H1 (cell line): ENCODE results near the gene MLN. TPM values are rescaled to one million over a fixed set of nuclear protein-coding genes. Genes with fewer than 3 reads are reported as not detected.

ENCODE experiments used
- CTCF ChIA-PET: fragments of 300-600 bp; sonication (Branson Sonifier 250); formaldehyde crosslinking; loops from one replicate; lab custom pipeline; 2021; ENCODE audit not compliant: partially characterized antibody; lab: Charles Lee
- POLR2A ChIA-PET: fragments of 300-600 bp; sonication (Branson Sonifier 250); formaldehyde crosslinking; loops from one replicate; lab custom pipeline; 2021; ENCODE audit warnings: inconsistent platforms; ENCODE audit not compliant: partially characterized antibody; lab: Charles Lee
- DNase-seq, 2 experiments: peaks; one replicate each; pipeline versions ENCODE4 v3.0.0 to v3.0.0-alpha.2; 2010 to 2022; ENCODE audit warnings: low spot score in 2 of 2, low read depth in 1 of 2, mixed read lengths in 1 of 2
- FAIRE-seq: peaks from 2 replicates; lab custom pipeline; 2011; peaks lifted over from hg19 to GRCh38; lab: Jason Lieb, UNC
- H2AFZ ChIP-seq: 2 replicates; pipeline ENCODE4 v1.8.1; 2012; ENCODE audit warnings: low read length, inconsistent platforms
- H2AK5ac ChIP-seq: 2 replicates; pipeline ENCODE4 v1.6.1; 2013; ENCODE audit warnings: low read depth, low read length
- H2BK120ac ChIP-seq: replicated peaks from 2 replicates; pipeline ENCODE3; 2013; ENCODE audit warnings: low read depth, low read length, inconsistent platforms
- H2BK12ac ChIP-seq: 2 replicates; pipeline ENCODE4 v1.6.1; 2013; ENCODE audit warnings: low read depth, low read length
- H2BK15ac ChIP-seq: 2 replicates; pipeline ENCODE4 v1.6.1; 2013; ENCODE audit warnings: low read length
- H2BK20ac ChIP-seq: 2 replicates; pipeline ENCODE4 v1.6.1; 2013; ENCODE audit warnings: low read length
- H2BK5ac ChIP-seq: 2 replicates; pipeline ENCODE4 v1.6.1; 2013; ENCODE audit warnings: low read depth, low read length
- H3K14ac ChIP-seq: 2 replicates; pipeline ENCODE4 v1.6.1; 2013; ENCODE audit warnings: inconsistent platforms; ENCODE audit not compliant: insufficient read length
- H3K18ac ChIP-seq: 2 replicates; pipeline ENCODE4 v1.6.1; 2013; ENCODE audit warnings: low read length; ENCODE audit errors: extremely low read depth
- H3K23ac ChIP-seq: 2 replicates; pipeline ENCODE4 v1.6.1; 2013; ENCODE audit warnings: inconsistent platforms; ENCODE audit not compliant: insufficient read length
- H3K23me2 ChIP-seq: 2 replicates; pipeline ENCODE4 v1.6.1; 2013; ENCODE audit warnings: low read depth, low read length
- H3K27ac ChIP-seq: 2 replicates; pipeline ENCODE4 v1.6.1; 2011; ENCODE audit warnings: low read depth, low read length, inconsistent platforms
- H3K27me3 ChIP-seq, 4 experiments: replicated peaks in 1 of 4; 1 replicate in 1 of 4; 2 replicates in 3 of 4; pipeline versions ENCODE4 v1.6.1 to v1.8.1; 2011 to 2013; ENCODE audit warnings: low read length in 3 of 4, mild to moderate bottlenecking in 3 of 4, inconsistent platforms in 2 of 4, mixed read lengths in 2 of 4, moderate library complexity in 1 of 4; ENCODE audit not compliant: control insufficient read depth in 3 of 4, insufficient read depth in 3 of 4; ENCODE audit errors: extremely low read depth in 1 of 4
- H3K36me3 ChIP-seq, 4 experiments: 2 replicates each; pipeline versions ENCODE4 v1.6.1 to v1.8.1; 2011 to 2013; ENCODE audit warnings: mild to moderate bottlenecking in 4 of 4, low read length in 3 of 4, moderate library complexity in 2 of 4, control low read depth in 1 of 4, inconsistent platforms in 1 of 4; ENCODE audit not compliant: insufficient read depth in 4 of 4, control insufficient read depth in 2 of 4
- H3K4ac ChIP-seq: replicated peaks from 2 replicates; pipeline ENCODE3; 2013; ENCODE audit warnings: low read length, low read depth, mixed read lengths, inconsistent platforms; ENCODE audit not compliant: insufficient read length
- H3K4me1 ChIP-seq, 4 experiments: replicated peaks in 1 of 4; 1 replicate in 1 of 4; 2 replicates in 3 of 4; pipeline versions ENCODE4 v1.6.1 to v1.8.1; 2011 to 2013; ENCODE audit warnings: low read length in 3 of 4, inconsistent platforms in 2 of 4, mixed read lengths in 1 of 4; ENCODE audit not compliant: insufficient read depth in 4 of 4, control insufficient read depth in 3 of 4
- H3K4me2 ChIP-seq, 2 experiments: 2 replicates each; pipeline versions ENCODE4 v1.6.1 to v1.8.1; 2011 to 2013; ENCODE audit warnings: low read depth in 2 of 2, low read length in 2 of 2, control low read depth in 1 of 2, inconsistent platforms in 1 of 2, mild to moderate bottlenecking in 1 of 2; ENCODE audit not compliant: insufficient read depth in 1 of 2
- H3K4me3 ChIP-seq, 4 experiments: fragments of 200-600, 300-600 bp in 1 of 4; sonication (generic), shearing (Covaris generic), sonication (Bioruptor Twin) in 1 of 4; 2 replicates each; pipeline versions ENCODE4 v1.5.1 to v1.8.1; 2011 to 2016; ENCODE audit warnings: low read length in 4 of 4, low read depth in 3 of 4, control low read depth in 2 of 4, inconsistent platforms in 2 of 4, mild to moderate bottlenecking in 2 of 4, mixed read lengths in 1 of 4, moderate library complexity in 1 of 4; ENCODE audit not compliant: insufficient read depth in 2 of 4; ENCODE audit errors: extremely low read depth in 1 of 4
- H3K56ac ChIP-seq: replicated peaks from 2 replicates; pipeline ENCODE3; 2013; ENCODE audit warnings: low read depth, mild to moderate bottlenecking, mixed read lengths, low read length, inconsistent platforms; ENCODE audit not compliant: insufficient read length
- H3K79me1 ChIP-seq: 2 replicates; pipeline ENCODE4 v1.6.1; 2013; ENCODE audit warnings: low read depth, low read length, control low read depth
- H3K79me2 ChIP-seq, 2 experiments: 2 replicates each; pipeline versions ENCODE4 v1.6.1 to v1.8.1; 2012 to 2013; ENCODE audit warnings: low read length in 2 of 2, mild to moderate bottlenecking in 2 of 2, inconsistent platforms in 1 of 2; ENCODE audit not compliant: insufficient read depth in 2 of 2, control insufficient read depth in 1 of 2
- H3K9ac ChIP-seq, 4 experiments: replicated peaks in 1 of 4; 1 replicate in 1 of 4; 2 replicates in 3 of 4; pipeline versions ENCODE4 v1.6.1 to v1.8.1; 2011 to 2013; ENCODE audit warnings: low read depth in 3 of 4, low read length in 3 of 4, control low read depth in 2 of 4, mild to moderate bottlenecking in 2 of 4, moderate library complexity in 2 of 4, inconsistent platforms in 1 of 4; ENCODE audit errors: extremely low read depth in 1 of 4
- H3K9me3 ChIP-seq, 2 experiments: 2 replicates each; pipeline versions ENCODE4 v1.6.1 to v1.8.1; 2012 to 2013; ENCODE audit warnings: mild to moderate bottlenecking in 2 of 2, moderate library complexity in 2 of 2, control low read depth in 1 of 2, inconsistent platforms in 1 of 2, low read depth in 1 of 2, low read length in 1 of 2, mixed read lengths in 1 of 2; ENCODE audit not compliant: insufficient read depth in 2 of 2
- H4K20me1 ChIP-seq, 2 experiments: replicated peaks in 1 of 2; 2 replicates each; pipeline versions ENCODE3 to v1.8.1; 2011 to 2013; ENCODE audit warnings: inconsistent platforms in 2 of 2, low read length in 2 of 2, mild to moderate bottlenecking in 1 of 2; ENCODE audit not compliant: insufficient read depth in 2 of 2, control insufficient read depth in 1 of 2
- H4K5ac ChIP-seq: 2 replicates; pipeline ENCODE4 v1.6.1; 2013; ENCODE audit warnings: low read length, low read depth, mixed read lengths, inconsistent platforms; ENCODE audit not compliant: insufficient read length
- H4K8ac ChIP-seq: 2 replicates; pipeline ENCODE4 v1.8.0; 2013; ENCODE audit warnings: mild to moderate bottlenecking, moderate library complexity, low read length, inconsistent platforms; ENCODE audit not compliant: insufficient read depth; ENCODE audit errors: extremely low read depth
- H4K91ac ChIP-seq: replicated peaks from 2 replicates; pipeline ENCODE3; 2013; ENCODE audit warnings: low read length, mixed read lengths, inconsistent platforms; ENCODE audit not compliant: insufficient read length
- BRCA1 ChIP-seq: IDR thresholded peaks from 2 replicates; pipeline ENCODE4 v1.6.1; 2012; ENCODE audit warnings: low read depth, low read length, improper control_type of control experiment
- E2F6 ChIP-seq: IDR thresholded peaks from 2 replicates; pipeline ENCODE4 v1.6.1; 2012; ENCODE audit warnings: inconsistent platforms
- EZH2 ChIP-seq: fragments of 200-600 bp; sonication (generic); IDR thresholded peaks from 2 replicates; pipeline ENCODE4 v1.7.1; 2012; ENCODE audit warnings: low read depth, mild to moderate bottlenecking, moderate library complexity, low read length, inconsistent platforms; ENCODE audit not compliant: severe bottlenecking
- MAX ChIP-seq: IDR thresholded peaks from 2 replicates; pipeline ENCODE4 v1.6.1; 2012; ENCODE audit warnings: inconsistent platforms
- POLR2AphosphoS5 ChIP-seq: IDR thresholded peaks from 2 replicates; pipeline ENCODE4 v1.6.1; 2011; ENCODE audit warnings: low read depth, low read length
- RFX5 ChIP-seq: IDR thresholded peaks from 2 replicates; pipeline ENCODE4 v1.6.1; 2011; ENCODE audit warnings: low read depth, low read length, improper control_type of control experiment, borderline replicate concordance
- SAP30 ChIP-seq: fragments of 300-600 bp; sonication (generic); IDR thresholded peaks from 2 replicates; pipeline ENCODE4 v1.7.1; 2012; ENCODE audit warnings: low read length, moderate library complexity, mild to moderate bottlenecking, inconsistent platforms; ENCODE audit not compliant: insufficient read depth, insufficient replicate concordance
- SIN3A ChIP-seq, 2 experiments: IDR thresholded peaks in 1 of 2; conservative IDR thresholded peaks in 1 of 2; 2 replicates each; pipeline ENCODE4 v1.6.1; 2011 to 2012; ENCODE audit warnings: low read length in 2 of 2, improper control_type of control experiment in 1 of 2, low read depth in 1 of 2, mild to moderate bottlenecking in 1 of 2
- SRF ChIP-seq: IDR thresholded peaks from 2 replicates; pipeline ENCODE4 v1.6.1; 2011; ENCODE audit warnings: mild to moderate bottlenecking, low read depth, low read length, moderate library complexity
- WGBS, 2 experiments: shearing (Covaris generic) in 1 of 2; methylation state at CpG; one replicate each; pipeline versions ENCODE4 v1.1.6 to v1.1.7; 2013 to 2015; ENCODE audit warnings: low lambda C conversion rate in 2 of 2, mixed read lengths in 2 of 2, inconsistent platforms in 1 of 2, low coverage in 1 of 2, missing lambda C conversion rate in 1 of 2; ENCODE audit not compliant: insufficient replicate concordance in 2 of 2, insufficient coverage in 1 of 2, insufficient read length in 1 of 2; ENCODE audit errors: extremely low coverage in 1 of 2, missing lambda C conversion rate in 1 of 2; 5-methylcytosine and 5-hydroxymethylcytosine counted together
- polyA plus RNA-seq, 7 experiments: library from polyadenylated mRNA; depleted of rRNA in 3 of 7; stranded (reverse) in 5 of 7; unstranded in 2 of 7; fragments of >200 nt in 5 of 7; fragments of 200-250 nt in 2 of 7; gene quantifications; 1 replicate in 5 of 7; 2 replicates in 1 of 7; 4 replicates in 1 of 7; pipeline versions ENCODE4 v1.2.1 to v1.2.3, GENCODE V29; 2011 to 2013; ENCODE audit warnings: missing spikeins in 2 of 7, mixed read lengths in 2 of 7
- total RNA-seq: library from RNA; stranded (reverse); fragmentation: NEBNext Ultra II Directional; extraction: Animal tissue kit (Norgen Biotek cat#: 25700); gene quantifications from 2 replicates; pipeline ENCODE4 v1.2.1, GENCODE V29; 2021

MLN gene
- total and polyA plus RNA-seq, 2 of the 8 experiments (the other 6 are each of a cell fraction or from before 2014, with no cell fraction given): not detected

- H2BK20ac ChIP-seq: 0 out of 2 replicates have a peak overlapping the region, but pooled peaks have one; percentile 48
- H3K4me2 ChIP-seq: peak overlapping the region; percentile 12 to 46; a peak in 3 of 4 replicates
- no peak overlapping the region for H4K8ac ChIP-seq
- H3K27ac ChIP-seq: no peak overlapping the region
- no peak overlapping the region for H3K23ac ChIP-seq
- peaks cover 0 to 19% (median 10%) of the 10 kb centered on the region in 4 experiments; a peak in 6 of 7 replicates for H3K4me1 ChIP-seq
- no peak for DNase-seq
- FAIRE-seq: no peak
- peak overlapping the region; percentile 83 for H2BK15ac ChIP-seq
- H2BK120ac ChIP-seq: peak overlapping the region; percentile 2
- no peaks in the 10 kb centered on the region for H3K79me1 ChIP-seq
- no peak overlapping the region for H3K4ac ChIP-seq
- no peak overlapping the region for H3K56ac ChIP-seq
- no peaks in the 10 kb centered on the region for H4K20me1 ChIP-seq
- ChIA-PET POLR2A (interaction anchor here (1.1 to 1.3 kb wide), 3 partner anchors 9 to 59 kb away, joined by 3 read pairs; no protein-coding TSS in a partner anchor), CTCF (interaction anchor here (0.6 to 7.4 kb wide), 14 partner anchors 9 to 317 kb away, joined by 3 to 97 read pairs (median 4); partner anchors contain the start of gene GRM4)
- peak overlapping the region; percentile 38; the same call in 1 of the 2 replicates for H3K18ac ChIP-seq
- no peak overlapping the region; the same call in 1 of the 2 replicates for H2AK5ac ChIP-seq
- H4K91ac ChIP-seq: peak overlapping the region; percentile 25
- H3K9ac ChIP-seq: no peak overlapping the region
- peaks cover 5 to 9% of the 10 kb centered on the region in 2 experiments for H3K9me3 ChIP-seq
- H3K79me2 ChIP-seq: no peaks in the 10 kb centered on the region
- H3K14ac ChIP-seq: no peak overlapping the region
- no peak overlapping the region for H2AFZ ChIP-seq
- no peaks in the 10 kb centered on the region for H3K23me2 ChIP-seq
- no peak overlapping the region for H4K5ac ChIP-seq
- H3K27me3 ChIP-seq: no peaks in the 10 kb centered on the region
- WGBS, 2 experiments: 41% methylated on average over 15 of the region's 15 CpGs; no CpG with 5 or more reads in 1 of the 2 experiments
- no peaks in the 10 kb centered on the region for H3K36me3 ChIP-seq
- peak overlapping the region; percentile 64; the same call in 1 of the 2 replicates for H2BK12ac ChIP-seq
- H3K4me3 ChIP-seq: no peak overlapping the region
- no peak overlapping the region; the same call in 1 of the 2 replicates for H2BK5ac ChIP-seq
- TF ChIP-seq SRF: no peak
- TF ChIP-seq POLR2AphosphoS5: no peak
- no peak for TF ChIP-seq EZH2
- TF ChIP-seq BRCA1: no peak
- peak; percentile 80 for TF ChIP-seq E2F6
- 0 out of 4 replicates have a peak, but pooled peaks of 1 of the 2 experiments have one; percentile 31 for TF ChIP-seq SIN3A (conservative IDR thresholded peaks at IDR 0.05 in 1 of 2, IDR thresholded peaks at IDR 0.05 in 1 of 2; ENCODE audit: low read depth in 1 of 2, low read length in 2 of 2)
- peak; percentile 65 for TF ChIP-seq MAX
- TF ChIP-seq RFX5: no peak
- TF ChIP-seq SAP30: no peak
Observed at GRCh38 chr6:33828764-33829731, 25.2 kb upstream of the MLN start.
